GM13976 (cell line): ENCODE results near the gene NXT2.

Experiments used
- DNase-seq: peaks from one replicate; pipeline ENCODE4 v3.0.0; 2012; ENCODE audit warnings: low spot score
- in situ Hi-C: fragments of 300-500 bp; cut with MboI; formaldehyde crosslinking; loops from one replicate; pipeline ENCODE4 v1.12.0; 2022; ENCODE audit warnings: low sequenced_read_pairs, mixed read lengths, inconsistent platforms; ENCODE audit not compliant: unreplicated experiment
- TF ChIP-seq, protein P1 (sequence below): IDR thresholded peaks from 2 replicates; pipeline ENCODE4 v1.5.1; 2012; ENCODE audit warnings: borderline replicate concordance, mild to moderate bottlenecking; ENCODE audit not compliant: insufficient read depth; ENCODE audit errors: extremely low read depth, missing control alignments, control extremely low read depth

The NXT2 gene

DNA sequence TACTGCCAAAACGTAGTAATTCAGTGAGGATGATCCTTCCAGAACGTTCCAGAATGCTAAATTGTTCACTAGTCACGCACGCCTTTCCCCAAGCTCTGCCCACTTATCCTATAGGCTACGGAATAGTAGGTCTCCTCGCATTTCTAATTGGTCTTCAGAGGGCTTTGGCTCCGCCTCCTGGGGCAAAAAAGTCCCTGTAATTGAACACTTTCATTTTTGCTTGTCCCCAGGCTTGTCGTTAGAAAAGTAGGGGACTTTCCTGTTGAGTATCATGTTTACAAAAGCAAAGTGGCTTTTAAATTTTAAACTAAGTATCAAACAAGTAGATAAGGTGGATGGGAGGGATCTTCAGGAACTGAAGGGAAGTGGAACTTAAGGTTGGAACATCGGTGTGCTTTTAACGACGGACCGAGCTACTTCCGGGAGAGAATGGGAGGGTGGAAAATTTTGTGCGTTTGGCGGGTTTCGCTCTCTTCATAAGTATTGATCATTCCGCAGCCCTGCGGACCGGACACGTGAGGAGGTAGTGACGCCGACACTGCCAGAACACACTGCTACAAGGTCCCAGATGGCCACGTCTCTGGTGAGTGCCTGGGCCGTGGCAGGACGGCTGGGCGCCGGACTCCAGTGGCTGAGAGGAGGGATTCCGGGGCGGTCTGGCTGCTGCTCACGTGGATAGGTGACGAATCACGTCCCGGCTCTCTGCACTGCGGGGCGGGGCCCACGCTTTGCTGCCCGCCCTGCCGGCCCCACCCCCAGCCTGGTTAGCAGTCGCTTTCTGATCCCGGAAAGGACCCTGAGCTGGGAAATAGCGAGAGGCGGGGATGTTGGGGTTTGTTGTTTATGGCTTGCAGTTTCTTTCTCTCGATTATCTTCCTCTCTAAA is at the start of gene NXT2:
NXT2 (plus strand) TSS at position 406 of the 885 bp plus-strand sequence; CDS start at position 569, 163 bp downstream.
- TF ChIP-seq, protein P1, sequence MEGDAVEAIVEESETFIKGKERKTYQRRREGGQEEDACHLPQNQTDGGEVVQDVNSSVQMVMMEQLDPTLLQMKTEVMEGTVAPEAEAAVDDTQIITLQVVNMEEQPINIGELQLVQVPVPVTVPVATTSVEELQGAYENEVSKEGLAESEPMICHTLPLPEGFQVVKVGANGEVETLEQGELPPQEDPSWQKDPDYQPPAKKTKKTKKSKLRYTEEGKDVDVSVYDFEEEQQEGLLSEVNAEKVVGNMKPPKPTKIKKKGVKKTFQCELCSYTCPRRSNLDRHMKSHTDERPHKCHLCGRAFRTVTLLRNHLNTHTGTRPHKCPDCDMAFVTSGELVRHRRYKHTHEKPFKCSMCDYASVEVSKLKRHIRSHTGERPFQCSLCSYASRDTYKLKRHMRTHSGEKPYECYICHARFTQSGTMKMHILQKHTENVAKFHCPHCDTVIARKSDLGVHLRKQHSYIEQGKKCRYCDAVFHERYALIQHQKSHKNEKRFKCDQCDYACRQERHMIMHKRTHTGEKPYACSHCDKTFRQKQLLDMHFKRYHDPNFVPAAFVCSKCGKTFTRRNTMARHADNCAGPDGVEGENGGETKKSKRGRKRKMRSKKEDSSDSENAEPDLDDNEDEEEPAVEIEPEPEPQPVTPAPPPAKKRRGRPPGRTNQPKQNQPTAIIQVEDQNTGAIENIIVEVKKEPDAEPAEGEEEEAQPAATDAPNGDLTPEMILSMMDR, result no peak
- in situ Hi-C loops, result no loop called here
- peak; percentile 88 for DNase-seq

DNA sequence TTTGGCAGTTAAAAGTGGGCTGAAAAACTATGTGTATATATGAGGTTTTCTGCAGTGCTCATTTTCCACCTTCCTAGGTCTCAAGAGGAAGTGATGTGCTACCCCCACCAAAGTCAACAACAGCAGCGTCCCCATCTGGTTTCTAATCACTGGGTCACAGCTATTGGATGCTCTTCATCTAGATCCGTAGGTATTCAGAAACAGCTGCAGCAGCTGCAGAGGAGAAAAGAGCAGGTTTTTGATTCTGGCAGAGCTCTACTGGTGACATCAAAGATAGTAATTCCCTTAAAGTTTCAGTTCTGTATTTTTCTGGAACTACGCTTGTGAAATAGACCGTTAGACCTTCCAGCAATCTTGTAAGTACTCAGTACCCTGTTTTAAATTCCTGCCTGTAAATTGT is 49.0 kb upstream of the NXT2 start:
- in situ Hi-C loops, result loop anchor here (10.0 kb wide), 2 partner anchors 137 to 397 kb away; partner anchors contain the start of gene KCNE5
- TF ChIP-seq, protein P1, result no peak

DNA sequence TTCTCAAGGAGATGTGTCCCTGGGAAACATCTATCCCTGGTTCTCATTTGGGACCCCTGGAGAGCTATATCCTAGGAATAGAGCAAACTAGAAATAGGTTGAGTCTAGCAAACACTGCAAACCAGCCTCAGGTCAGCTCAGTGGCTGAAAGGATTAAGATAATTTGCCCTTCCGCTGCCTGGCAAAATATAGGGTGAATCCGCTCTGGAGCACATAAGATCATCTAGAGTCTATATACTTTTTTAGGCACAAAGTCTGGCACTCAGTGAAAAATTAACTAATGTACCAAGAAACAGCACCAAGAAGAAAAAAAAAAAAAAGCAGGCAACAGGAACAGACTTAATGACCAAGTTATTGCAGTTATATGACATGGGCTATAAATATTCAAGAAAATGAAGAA is 47.5 kb upstream of the NXT2 start:
- in situ Hi-C loops, result loop anchor here (10.0 kb wide), 2 partner anchors 136 to 396 kb away; partner anchors contain the start of gene KCNE5
- TF ChIP-seq, protein P1, result no peak
- no peak for DNase-seq

More for the DNA sequence above, 49.0 kb upstream of the NXT2 start:
- DNase-seq, result no peak

DNA sequence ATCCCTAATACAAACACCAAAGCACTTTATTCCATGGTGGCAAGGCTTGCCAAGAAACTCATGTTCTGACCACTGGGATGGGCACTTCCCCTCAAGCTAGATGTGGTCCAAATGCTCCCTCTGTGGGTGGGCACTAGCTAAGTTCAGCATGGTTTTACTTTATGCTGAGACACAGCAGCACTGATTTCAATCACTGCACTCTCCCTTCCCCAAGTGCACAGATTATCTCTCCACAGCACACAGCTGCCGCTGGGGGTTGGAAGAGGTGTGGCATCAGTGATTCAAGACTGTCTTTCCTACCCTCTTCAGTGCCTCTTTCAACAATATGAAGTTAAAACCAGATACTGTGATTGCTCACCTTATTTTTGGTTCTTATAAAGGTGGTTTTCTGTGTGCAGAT is 38.2 kb upstream of the NXT2 start:
- TF ChIP-seq, protein P1, result no peak
- in situ Hi-C loops, result no loop called here
- no peak for DNase-seq

DNA sequence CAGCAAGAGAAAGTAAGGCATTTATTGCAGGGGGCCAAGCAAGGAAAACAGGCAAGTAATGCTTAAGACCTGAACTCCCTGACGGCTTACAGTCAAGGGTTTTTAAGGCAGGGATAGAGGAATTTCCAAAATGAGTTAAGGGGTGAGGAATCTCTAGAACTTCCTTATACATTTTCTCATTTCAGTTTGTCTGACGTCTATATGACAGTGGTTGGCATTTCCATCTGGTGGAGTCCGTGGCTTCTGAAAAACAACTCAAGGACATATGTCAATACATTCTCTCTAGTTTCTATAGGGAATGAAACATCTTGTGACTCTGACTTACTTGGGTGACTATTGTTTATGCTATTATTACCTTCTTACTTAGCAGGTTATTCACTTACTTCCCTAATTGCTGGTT is 35.5 kb upstream of the NXT2 start:
- in situ Hi-C loops, result no loop called here
- no peak for DNase-seq
- TF ChIP-seq, protein P1, result no peak

DNA sequence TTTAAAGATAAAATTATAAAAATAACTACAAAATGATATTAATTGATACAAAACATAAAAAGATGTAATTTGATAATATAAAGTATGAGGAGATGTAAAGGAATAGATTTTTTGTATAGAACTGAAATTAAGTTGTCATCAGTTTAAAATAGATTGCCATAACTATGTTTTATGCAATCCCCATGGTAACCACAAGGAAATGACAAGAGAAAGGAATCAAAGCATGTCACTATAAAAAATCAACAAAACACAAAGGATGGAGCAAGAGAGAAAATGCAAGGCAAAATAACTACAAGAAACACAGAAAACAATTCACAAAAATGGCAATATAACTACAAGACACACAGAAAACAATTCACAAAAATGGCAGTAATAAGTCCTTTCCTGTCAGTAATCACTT is 27.7 kb upstream of the NXT2 start:
- TF ChIP-seq, protein P1, result no peak
- in situ Hi-C loops, result no loop called here
- no peak for DNase-seq

DNA sequence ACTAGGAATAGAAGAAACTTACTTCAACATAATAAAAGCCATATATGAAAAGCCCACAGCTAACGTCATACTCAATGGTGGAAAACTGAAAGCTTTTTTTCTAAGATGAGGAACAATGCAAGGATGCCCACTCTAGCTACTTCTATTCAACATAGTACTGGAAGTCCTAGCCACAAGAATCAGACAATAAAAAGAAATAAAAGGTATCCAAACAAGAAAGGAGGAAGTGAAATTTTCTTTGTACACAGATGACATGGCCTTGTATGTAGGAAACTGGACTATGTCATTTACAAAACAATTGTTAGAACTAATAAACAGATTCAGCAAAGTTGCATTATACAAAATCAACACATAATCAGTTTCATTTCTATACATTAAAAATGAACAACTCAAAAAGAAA is 25.5 kb upstream of the NXT2 start:
- DNase-seq, result no peak
- in situ Hi-C loops, result no loop called here
- TF ChIP-seq, protein P1, result no peak
